Lower leg skin (tissue), 4 donors: Measurements from ENCODE around the gene ZNF699. TPM values are rescaled to one million over a fixed set of nuclear protein-coding genes. Genes with fewer than 3 reads are reported as not detected.

Experiments
- DNase-seq, 2 donors: peaks; one replicate each; pipeline ENCODE4 v3.0.0-alpha.2; 2019; ENCODE audit warnings: low spot score in 2 of 2
- H3K4me3 ChIP-seq: fragments of 200-600 bp; sonication (generic); 2 replicates; pipeline ENCODE4 v1.5.1; 2017; ENCODE audit warnings: mild to moderate bottlenecking, low read depth; ENCODE audit not compliant: poor library complexity, severe bottlenecking
- POLR2A ChIP-seq, 2 donors: fragments of 450-650 bp; IDR thresholded peaks; one replicate each; pipeline ENCODE4 v1.6.1; 2016 to 2017; ENCODE audit warnings: antibody characterized with exemption in 2 of 2, mild to moderate bottlenecking in 1 of 2, moderate library complexity in 1 of 2
- WGBS, 2 donors: methylation state at CpG; one replicate each; pipeline ENCODE4 v1.1.5; 2018; 5-methylcytosine and 5-hydroxymethylcytosine counted together
- intact Hi-C: fragments of 100-400 bp; cut with DNase I; formaldehyde crosslinking; loops from one replicate; pipeline ENCODE4 v1.15.0; 2023; ENCODE audit warnings: low total_unique reads
- total RNA-seq, 4 donors: library from RNA; depleted of rRNA; stranded (reverse); fragments of >200 nt; gene quantifications; one replicate each; pipeline ENCODE4 v1.1.0, GENCODE V29; 2016
- TF ChIP-seq, protein P1 (sequence below), 3 donors: fragments of 450-650 bp; IDR thresholded peaks; one replicate each; pipeline ENCODE4 v1.5.1; 2016; ENCODE audit warnings: antibody characterized with exemption in 3 of 3, mild to moderate bottlenecking in 3 of 3, moderate library complexity in 2 of 3

ZNF699 gene
- total RNA-seq, 4 donors from 2014 or later: 12.9 to 19.2 (median 16.1) TPM

DNA sequence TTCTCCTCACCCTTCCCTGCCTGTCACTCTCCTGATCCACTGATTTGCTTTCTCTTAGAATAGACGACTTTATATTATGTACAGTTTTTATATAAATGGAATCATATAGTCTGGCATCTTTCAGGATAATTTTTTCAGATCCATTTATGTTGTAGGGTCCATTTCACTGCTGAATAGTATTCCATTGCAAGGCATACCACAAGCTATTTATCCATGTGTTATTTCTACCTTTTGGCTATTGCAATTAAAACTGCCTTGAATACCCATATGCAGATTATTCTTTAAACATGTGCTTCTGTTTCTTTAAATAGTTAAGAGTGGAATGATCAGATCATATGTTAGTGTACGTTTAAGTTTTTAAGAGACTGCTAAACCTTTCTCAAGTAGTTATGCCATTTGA is 35.4 kb upstream of the ZNF699 start:
- WGBS, 2 donors: 98 to 100% methylated on average over 2 of the region's 2 CpGs
- TF ChIP-seq, protein P1, sequence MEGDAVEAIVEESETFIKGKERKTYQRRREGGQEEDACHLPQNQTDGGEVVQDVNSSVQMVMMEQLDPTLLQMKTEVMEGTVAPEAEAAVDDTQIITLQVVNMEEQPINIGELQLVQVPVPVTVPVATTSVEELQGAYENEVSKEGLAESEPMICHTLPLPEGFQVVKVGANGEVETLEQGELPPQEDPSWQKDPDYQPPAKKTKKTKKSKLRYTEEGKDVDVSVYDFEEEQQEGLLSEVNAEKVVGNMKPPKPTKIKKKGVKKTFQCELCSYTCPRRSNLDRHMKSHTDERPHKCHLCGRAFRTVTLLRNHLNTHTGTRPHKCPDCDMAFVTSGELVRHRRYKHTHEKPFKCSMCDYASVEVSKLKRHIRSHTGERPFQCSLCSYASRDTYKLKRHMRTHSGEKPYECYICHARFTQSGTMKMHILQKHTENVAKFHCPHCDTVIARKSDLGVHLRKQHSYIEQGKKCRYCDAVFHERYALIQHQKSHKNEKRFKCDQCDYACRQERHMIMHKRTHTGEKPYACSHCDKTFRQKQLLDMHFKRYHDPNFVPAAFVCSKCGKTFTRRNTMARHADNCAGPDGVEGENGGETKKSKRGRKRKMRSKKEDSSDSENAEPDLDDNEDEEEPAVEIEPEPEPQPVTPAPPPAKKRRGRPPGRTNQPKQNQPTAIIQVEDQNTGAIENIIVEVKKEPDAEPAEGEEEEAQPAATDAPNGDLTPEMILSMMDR (IDR thresholded peaks at IDR 0.05): no peak
- no peak for TF ChIP-seq POLR2A (IDR thresholded peaks at IDR 0.05)
- DNase-seq: no peak
- intact Hi-C loops: no loop called here
- no peak overlapping the region for H3K4me3 ChIP-seq

DNA sequence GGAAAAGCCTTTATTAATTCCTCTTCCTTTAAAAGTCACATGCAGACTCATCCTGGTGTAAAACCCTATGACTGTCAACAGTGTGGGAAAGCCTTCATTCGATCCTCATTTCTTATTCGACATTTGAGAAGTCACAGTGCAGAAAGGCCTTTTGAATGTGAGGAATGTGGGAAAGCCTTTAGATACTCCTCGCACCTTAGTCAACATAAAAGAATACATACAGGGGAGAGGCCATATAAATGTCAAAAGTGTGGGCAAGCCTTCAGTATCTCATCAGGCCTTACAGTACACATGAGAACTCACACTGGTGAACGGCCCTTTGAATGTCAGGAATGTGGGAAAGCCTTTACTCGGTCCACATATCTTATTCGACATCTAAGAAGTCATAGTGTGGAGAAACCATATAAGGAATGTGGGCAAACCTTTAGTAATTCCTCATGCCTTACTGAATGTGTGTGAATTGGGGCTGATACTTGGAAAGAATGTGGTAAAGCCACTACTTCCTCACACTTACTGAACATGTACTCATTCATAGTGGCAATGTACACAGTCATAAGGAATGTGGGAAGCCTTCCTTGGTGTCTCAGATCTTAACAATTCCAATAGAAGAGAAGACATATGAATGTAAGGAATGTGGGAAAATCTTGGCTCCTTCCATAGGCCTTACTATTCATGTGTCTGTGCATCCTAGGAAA is 33.1 kb upstream of the ZNF699 start:
- DNase-seq: no peak
- 96 to 98% methylated on average over 6 of the region's 6 CpGs for WGBS, 2 donors
- TF ChIP-seq, protein P1 (IDR thresholded peaks at IDR 0.05): no peak
- TF ChIP-seq POLR2A (IDR thresholded peaks at IDR 0.05): no peak
- no peak overlapping the region for H3K4me3 ChIP-seq
- intact Hi-C loops: no loop called here

DNA sequence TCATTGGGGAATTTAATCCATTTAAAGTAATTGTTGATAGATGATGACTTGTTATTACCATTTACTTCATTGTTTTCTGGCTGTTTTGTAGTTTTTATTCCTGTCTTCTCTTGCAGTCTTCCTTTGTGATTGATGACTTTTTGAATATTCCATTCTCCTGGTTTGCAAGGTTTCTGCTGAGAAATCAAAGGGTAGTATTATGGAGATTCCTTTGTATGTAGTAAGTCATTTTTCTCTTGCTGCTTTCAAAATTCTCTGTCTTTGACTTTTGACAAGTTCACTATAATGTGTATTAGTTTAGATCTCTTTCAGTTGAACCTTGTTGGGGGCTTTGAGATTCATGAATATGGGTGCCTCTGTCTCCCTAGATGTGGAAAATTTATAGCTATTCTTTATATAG is 20.4 kb upstream of the ZNF699 start:
- TF ChIP-seq, protein P1 (IDR thresholded peaks at IDR 0.05): no peak
- no peak for TF ChIP-seq POLR2A (IDR thresholded peaks at IDR 0.05)
- intact Hi-C loops: no loop called here
- no peak for DNase-seq
- H3K4me3 ChIP-seq: no peak overlapping the region

DNA sequence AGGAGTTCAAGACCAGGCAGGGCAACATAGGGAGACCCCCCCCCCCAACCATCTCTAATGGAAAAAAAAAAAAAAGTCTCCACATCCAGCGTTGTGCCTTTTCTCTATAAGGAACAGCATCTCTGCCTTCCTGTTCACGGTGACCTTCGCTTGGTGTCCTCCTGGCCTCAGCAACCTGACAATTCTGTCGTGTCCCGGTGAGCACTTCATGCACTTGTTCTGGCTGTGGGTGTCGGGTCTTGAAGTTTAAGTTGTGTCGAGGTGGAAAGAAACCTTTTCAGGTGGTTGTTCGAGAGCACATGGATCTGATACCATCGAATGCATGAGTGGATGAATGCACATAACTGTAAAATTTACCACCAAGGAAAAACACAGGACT is 14.9 kb upstream of the ZNF699 start:
- intact Hi-C loops: no loop called here
- DNase-seq: no peak
- WGBS, 2 donors: 40 to 48% methylated on average over 9 of the region's 9 CpGs
- TF ChIP-seq, protein P1 (IDR thresholded peaks at IDR 0.05): no peak
- no peak for TF ChIP-seq POLR2A (IDR thresholded peaks at IDR 0.05)
- H3K4me3 ChIP-seq: peak overlapping the region; percentile 92

DNA sequence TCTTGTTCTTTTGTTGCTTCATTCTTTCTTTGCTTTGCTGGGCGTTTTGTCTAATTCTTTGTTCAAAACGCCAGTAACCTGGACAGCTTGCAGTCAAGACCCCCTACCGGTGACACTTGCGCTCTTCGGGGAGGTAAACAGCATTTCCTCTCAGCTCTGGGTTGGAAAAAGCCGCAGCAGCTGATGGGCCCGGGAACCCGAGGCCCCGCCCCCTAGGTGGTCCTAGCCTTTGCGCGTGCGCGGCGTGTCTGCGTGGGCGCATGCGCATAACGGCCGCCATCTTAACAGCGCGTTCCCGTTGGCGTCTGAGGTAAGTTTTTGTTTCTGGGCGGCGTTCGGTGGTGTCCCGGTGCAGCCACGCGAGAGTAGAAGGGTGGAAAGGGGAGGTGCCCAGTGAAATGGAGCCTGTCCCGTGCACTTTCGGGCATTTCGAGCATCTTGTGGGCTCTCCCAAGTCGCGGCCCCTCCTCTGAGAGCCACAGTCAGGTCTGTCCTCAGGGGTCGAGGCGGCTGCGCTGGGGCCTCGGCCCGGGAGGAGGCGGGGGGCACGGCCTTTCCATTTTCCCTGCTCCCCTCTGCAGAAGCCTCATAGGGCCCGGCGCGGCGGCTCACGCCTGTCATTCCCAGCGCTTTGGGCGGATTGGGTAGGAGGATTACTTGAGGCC is 14.4 kb upstream of the ZNF699 start, which contains the start of gene ZNF559:
TSS of gene ZNF559 (plus strand) at position 261 of the 665 bp plus-strand sequence. CDS start 14,371 bp downstream, outside the sequence.
- intact Hi-C loops: no loop called here
- peak within 1 kb of the TSS; percentile 92 for H3K4me3 ChIP-seq
- 1% methylated on average over 47 to 48 of the region's 48 CpGs for WGBS, 2 donors
- TF ChIP-seq, protein P1 (IDR thresholded peaks at IDR 0.05): no peak
- no peak for TF ChIP-seq POLR2A (IDR thresholded peaks at IDR 0.05)
- peak; percentile 92 to 99 for DNase-seq
